ENCODE measurements around the gene SEMA5B.

The SEMA5B gene

GRCh38 chr3:123026565-123027291 is 835 bp downstream of the SEMA5B start:
- peak overlapping the region; percentile 52 for H3K4me3 ChIP-seq (ENCODE audit: low read depth, low read length)
- no peak for TF ChIP-seq CTCF (IDR thresholded peaks at IDR 0.05; ENCODE audit: borderline replicate concordance, insufficient read depth, low read depth, low read length)

- H3K4me3 ChIP-seq (ENCODE audit: low read depth, low read length) = no peak overlapping the region
- no peak for TF ChIP-seq CTCF (IDR thresholded peaks at IDR 0.05; ENCODE audit: borderline replicate concordance, insufficient read depth, low read depth, low read length)
These were observed 1.7 kb downstream of the SEMA5B start for GRCh38 chr3:123025642-123026521.

DNA sequence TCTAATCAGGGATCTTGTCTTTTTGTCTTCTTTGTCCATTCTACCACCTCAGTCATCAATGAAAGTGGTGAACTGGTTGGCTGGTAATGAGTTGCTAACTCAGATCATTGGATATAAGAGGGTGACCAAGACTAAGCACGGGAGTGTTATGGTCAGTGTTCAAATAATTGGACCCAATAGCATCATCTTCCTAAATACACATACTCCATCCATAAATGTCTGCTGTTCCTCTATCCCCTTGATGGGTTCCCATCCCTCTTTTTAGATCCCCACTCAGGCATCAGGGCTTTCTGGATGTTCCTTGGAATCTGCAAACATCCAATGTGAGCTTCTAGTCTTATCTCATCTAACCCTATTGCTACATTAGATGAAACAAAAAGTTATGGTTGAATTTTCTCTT is 3.5 kb downstream of the SEMA5B start:
- TF ChIP-seq CTCF (IDR thresholded peaks at IDR 0.05; ENCODE audit: borderline replicate concordance, insufficient read depth, low read depth, low read length) = no peak
- H3K4me3 ChIP-seq (ENCODE audit: low read depth, low read length) = no peak overlapping the region

- H3K4me3 ChIP-seq (ENCODE audit: low read depth, low read length) = no peak overlapping the region
- no peak for TF ChIP-seq CTCF (IDR thresholded peaks at IDR 0.05; ENCODE audit: borderline replicate concordance, insufficient read depth, low read depth, low read length)
These were observed 5.5 kb downstream of the SEMA5B start for GRCh38 chr3:123021996-123022510.

DNA sequence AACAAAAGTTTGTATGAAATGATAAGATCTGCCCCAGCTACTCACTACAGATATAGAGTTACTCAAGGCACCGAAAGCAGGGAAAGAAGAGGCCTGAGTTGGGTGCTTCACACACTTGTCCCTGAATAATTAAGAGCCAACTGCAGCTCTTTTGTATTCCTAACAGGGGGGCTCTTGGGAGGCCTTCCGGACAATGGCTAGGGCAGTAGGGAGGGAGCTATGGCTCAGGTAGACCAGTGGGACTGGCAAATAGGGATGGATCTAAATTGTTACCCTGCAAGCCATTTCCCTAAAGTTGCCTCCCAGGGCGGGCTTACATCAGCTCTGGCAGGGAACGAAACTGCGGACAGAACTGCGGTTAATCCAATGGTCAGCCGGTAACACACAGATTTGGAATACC is 6.2 kb downstream of the SEMA5B start:
- no peak overlapping the region for H3K4me3 ChIP-seq (ENCODE audit: low read depth, low read length)
- no peak for TF ChIP-seq CTCF (IDR thresholded peaks at IDR 0.05; ENCODE audit: borderline replicate concordance, insufficient read depth, low read depth, low read length)

DNA sequence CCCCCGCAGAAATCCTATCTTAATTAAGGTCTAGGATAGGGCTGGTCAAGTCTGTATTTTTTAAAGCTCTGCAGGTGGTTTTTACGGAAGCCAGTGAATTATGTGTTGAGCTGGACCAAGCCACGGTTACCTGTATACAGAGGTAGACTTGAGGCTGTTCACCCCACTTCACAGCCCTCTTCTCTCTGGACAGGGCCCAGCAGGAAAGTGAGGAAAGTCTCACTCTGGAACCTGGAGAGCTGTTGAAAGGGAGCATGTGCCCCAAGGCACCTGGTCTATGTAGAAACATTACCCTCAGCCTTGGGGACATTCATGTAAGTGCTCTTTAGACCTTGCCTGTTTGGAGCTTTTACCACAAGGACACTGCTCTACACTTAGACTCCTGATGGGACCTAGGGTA is 6.9 kb downstream of the SEMA5B start:
- no peak for TF ChIP-seq CTCF (IDR thresholded peaks at IDR 0.05; ENCODE audit: borderline replicate concordance, insufficient read depth, low read depth, low read length)
- no peak overlapping the region for H3K4me3 ChIP-seq (ENCODE audit: low read depth, low read length)
